NCI-H1048 (cell line): ENCODE data around the gene RPS6KA2.

Source experiments
- DNase-seq: peaks from one replicate; lab custom pipeline; 2025; lab: John Stamatoyannopoulos, UW

Gene RPS6KA2

DNA sequence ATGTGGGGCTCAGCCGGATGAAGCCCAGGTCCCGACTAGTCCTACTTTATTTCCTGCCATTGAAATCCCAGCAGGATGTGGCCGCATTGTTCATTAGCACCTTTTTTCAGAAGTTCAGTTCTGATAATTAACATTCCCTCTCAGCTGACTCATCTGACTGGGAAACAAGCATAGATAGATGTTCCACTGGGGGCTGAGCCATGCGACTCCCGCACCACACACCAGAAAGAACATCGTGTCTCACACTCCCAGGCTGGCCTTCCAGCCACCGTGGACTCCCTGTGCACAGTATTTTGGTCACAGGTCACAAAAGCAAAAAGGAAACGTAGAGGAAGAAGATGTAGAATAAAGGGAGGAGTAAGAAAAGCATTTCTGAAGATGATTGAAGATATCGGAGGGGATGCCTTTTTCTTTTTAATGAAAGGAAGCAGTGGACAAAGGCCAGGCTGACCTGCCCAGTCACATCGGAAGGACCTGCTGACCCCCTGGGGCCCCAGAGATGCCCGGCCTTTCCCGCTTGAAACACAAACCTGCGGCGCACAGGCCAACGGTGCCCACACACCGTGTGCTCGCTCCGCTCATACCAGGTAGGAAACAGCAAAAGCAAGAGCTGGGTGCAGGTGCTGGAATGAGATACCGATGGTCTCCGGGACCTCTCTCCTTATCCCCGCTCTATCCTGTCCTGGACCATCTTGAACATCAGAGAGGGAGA, 11.8 kb downstream of the RPS6KA2 start:
- no peak for DNase-seq

GRCh38 chr6:166614589-166614988, 12.5 kb downstream of the RPS6KA2 start:
- DNase-seq = no peak

DNA sequence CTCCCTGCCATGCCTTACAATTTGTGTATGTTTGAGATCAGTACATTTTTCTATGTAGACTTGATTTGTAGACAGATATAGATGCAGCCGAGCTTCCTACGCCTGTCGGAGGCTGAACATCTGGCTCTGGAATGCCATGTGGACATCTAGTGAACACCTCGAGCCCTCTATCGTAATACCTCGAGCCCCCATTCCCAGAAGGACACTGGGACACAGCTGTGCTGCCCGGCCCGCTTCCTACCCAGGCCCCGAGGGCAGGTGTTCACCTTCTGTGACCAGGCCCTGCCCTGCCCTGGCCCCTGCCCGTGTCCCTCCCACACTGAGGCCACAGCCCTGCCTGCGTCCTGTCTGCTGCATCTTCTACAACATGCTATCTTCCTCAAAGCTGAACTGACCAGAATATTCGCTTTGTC, 12.9 kb downstream of the RPS6KA2 start:
- DNase-seq = no peak

GRCh38 chr6:166613027-166613426, 14.0 kb downstream of the RPS6KA2 start:
- DNase-seq = no peak

GRCh38 chr6:166612471-166612881, 14.6 kb downstream of the RPS6KA2 start:
- DNase-seq = no peak

- DNase-seq = no peak
Measured at GRCh38 chr6:166611631-166612030, 15.4 kb downstream of the RPS6KA2 start.

DNA sequence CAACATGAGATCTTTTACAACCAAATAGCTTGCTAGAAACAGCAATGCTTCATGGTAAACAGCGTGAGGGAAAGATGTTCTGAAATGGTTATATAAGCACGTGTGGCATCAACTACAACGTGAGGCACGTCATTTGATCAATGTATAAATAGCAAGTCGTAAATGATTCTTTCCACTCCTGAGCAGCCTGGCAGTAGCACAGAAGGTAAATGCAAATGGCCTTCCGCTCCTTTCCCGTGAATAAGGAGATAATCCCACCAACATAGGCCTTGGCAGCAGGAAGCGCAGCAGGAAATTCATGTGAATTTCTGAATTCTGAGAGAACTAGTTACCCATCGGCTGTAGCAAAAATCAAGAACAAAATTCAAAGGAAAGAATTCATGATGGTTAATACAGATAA, 17.0 kb downstream of the RPS6KA2 start:
- DNase-seq = no peak

DNA sequence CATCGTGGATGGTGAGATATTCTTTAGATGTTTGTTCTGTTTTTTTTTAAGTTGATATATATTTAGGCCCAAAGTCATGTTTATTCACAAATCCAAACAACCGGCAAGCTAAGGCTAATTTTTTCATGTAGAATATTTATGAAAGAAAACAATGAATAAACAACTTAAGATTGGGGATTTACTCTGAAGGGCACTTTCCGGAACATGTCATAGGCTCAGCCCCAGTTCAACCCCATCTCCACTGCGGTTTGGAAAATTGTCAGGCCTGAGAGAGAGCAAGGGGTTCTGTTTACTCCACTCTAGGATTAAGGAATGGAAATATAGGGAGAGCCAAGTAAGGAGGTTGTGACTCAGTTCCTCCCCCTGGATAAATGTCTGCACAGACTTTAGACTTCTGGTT, 18.3 kb downstream of the RPS6KA2 start:
- DNase-seq = no peak

DNA sequence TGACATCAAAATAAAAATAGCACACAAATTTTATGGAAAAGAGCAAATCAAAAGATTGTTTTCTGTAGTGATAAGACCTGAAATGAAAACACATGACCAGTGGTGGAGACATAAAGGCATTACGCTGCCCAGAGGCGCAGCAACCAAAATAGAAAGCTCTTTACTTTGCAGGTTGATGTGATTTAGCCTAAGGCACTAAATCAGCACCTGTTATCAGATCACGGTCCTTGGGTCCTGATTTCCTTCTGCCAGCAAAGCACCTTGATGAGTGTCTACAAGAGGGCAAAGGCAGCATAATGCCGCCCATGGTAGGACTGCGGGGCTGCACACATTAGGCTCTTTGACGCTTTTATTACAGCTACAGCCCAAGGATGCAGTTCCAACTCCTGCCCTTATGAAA, 21.3 kb downstream of the RPS6KA2 start:
- no peak for DNase-seq

DNA sequence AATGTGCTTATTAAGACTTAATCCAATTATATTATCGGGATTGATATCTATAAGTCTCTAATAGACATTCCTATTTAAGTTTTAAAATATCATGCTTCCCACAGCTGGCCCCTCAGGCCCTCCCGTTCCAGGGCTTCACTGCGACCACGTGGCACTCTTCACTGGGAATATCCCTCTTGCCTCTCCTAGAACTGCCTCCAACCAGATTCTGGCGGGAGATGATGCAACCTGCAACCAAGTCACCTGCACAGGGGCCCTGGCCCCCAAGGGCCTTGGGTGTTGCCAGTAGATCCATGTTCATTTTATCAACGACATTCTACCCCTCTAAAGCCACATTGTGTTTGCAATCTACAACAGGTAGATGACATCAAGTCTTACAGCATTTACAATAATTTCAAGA, 22.1 kb downstream of the RPS6KA2 start:
- DNase-seq = no peak

GRCh38 chr6:166604328-166604727, 22.7 kb downstream of the RPS6KA2 start:
- DNase-seq = no peak

DNA sequence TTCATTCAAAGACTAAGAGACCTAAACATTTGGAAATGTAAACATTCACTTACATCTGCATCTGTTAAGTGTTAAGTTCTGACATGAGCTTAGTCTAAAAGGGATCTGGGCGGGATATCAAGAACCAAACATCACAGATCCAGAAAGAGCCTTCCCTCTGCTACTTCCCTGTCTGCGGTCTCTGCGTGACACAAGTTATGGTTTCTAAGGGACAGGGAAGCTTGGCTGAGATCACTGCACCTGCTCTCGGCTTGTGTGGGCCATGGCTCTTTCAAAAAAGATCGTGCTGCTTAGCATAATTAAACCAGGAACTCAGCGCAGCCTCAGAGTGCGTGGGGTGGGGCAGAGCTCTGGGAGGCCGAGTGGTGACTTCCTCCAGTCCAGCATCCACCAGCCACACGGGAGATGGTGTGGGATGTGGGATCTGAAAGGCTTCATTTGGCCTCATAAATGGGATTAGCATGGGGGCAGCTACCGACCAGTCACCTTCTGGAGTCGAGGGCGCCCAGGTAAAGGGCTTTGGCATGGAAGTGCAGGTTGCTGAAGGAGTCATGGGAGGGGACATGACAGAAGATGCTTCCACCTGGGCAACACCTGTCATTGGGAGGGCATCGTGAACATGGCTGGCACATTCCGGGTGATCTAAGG, 23.9 kb downstream of the RPS6KA2 start:
- DNase-seq = no peak

DNA sequence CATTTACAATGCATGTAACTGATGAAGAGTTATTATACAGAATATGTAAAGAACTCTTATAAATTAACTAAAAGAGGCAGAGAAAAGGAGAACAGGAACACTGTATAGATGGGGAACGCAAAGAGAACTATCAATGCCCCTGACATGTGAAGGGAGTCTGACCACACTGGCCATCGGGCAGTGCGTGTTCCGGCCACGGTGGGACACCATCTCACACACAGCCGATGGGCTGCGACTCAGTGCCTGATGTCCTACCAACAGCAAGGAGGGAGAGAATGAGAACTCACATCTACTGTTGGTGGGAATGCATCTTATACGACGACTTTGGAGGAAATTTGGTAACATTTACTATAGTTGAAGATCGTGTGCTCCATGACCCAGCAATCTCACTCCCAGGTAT, 25.1 kb downstream of the RPS6KA2 start:
- no peak for DNase-seq

GRCh38 chr6:166600931-166601330, 26.1 kb downstream of the RPS6KA2 start:
- no peak for DNase-seq

DNA sequence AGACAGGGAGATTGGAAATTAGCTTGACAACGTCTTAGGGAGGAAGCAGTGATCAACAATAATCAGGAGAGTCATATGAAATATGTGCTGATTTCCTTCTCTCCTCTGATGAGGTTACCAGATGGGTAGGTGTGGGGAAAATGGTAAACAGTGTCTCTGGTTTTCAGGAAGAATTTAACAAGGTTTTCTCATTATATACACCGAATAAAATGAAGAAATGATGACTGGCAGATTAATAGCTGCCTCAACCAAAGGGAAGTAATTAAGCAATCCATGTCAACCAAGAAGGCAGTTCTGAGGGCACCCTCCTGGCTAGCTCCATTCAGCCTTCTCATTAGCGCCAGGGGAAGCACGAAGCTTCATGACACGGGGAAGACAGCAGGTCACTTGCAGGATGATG, 27.8 kb downstream of the RPS6KA2 start:
- DNase-seq = no peak

- DNase-seq = no peak
Measured at GRCh38 chr6:166598441-166599138, 28.5 kb downstream of the RPS6KA2 start.

GRCh38 chr6:166597711-166598440, 29.2 kb downstream of the RPS6KA2 start:
- DNase-seq = no peak

DNA sequence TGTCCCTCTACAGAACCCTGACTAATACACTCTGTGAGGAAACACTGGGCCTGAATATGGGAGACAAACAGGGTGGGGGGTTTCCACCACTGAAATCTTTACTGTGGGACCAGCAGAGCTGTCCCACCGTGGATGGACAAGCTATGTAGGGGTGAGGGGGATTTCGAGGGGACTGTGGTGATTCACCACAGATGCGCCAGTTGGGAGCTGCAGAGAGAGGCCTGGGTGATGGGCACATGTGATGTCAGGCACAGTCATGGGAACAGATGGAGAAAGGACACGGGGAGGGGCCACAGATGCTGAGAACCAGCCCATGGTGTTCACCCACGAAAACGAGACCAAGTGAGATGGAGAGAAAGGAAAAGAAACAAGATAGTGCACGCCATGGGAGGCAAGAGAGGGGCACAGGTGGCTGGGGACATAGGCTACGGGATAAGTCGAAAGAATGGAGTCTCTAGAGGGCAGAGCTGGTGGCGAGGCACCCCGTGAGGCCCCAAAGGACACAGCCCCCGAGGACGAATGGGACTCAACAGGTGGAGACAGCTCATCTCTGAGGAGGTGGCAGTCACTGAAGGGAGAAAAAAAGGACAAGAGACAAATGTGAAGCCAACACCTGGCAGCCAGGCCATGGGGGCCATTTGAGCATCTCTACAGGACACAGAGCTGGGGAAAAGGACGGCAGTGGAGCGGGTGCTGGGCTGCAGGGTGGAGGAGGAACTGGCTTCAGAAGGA, 30.1 kb downstream of the RPS6KA2 start:
- no peak for DNase-seq

- DNase-seq = no peak
Measured at GRCh38 chr6:166595949-166596348, 31.1 kb downstream of the RPS6KA2 start.

GRCh38 chr6:166595061-166595780, 31.8 kb downstream of the RPS6KA2 start:
- no peak for DNase-seq

GRCh38 chr6:166592821-166593220, 34.2 kb downstream of the RPS6KA2 start:
- no peak for DNase-seq
